ENCODE results near the gene TFAP2A. TPM values are rescaled to one million over a fixed set of nuclear protein-coding genes. Genes with fewer than 3 reads are reported as not detected.

Gene TFAP2A
- total RNA-seq, 2 donors from 2014 or later, result 0.27 to 0.99 TPM

DNA sequence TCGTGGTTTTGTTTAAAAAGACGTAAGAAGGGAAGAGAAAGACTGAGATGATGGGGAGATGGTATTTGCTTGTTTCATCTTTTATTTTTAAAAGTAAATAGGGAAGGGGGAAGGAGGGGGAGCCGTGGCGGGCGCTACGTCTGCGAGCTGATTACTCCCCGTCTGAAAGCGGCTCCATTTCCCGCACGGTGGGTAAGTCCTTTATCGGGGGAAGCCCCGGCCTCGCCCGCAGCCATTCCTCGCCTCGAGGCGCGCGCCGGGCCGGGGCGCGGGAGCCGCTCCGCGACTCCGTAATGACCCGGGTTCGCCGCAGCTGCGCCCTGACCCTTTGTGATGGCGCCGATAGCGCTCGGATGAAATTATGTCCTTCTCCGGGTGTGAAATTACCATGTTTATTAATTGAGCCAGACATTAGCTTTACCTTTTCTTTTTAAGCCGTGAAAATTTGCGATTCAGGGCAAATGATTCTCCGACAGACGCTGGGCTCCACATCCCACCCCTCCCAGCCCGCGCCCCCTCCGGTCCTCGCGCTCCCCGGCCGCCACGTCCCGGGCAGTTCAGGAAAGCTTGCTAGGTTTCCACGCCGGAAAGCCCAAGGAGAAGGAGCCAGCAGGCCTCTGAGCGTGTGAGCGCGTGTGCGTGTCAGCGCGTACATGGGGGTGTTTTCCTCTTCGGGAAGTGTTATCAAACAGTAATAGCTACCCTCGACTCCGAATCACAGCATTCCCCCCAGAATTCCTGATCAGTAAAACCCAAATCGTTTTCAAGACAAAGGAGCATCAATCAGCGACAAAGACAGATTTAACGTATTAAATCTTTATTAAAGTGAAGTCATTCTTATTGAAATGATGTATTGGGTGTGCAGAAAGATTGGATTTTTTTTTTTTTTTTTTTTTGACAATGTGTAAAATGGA, 30.0 kb downstream of the TFAP2A start:
- no peak for DNase-seq
- H3K9ac ChIP-seq (ENCODE audit: low read depth in 2 of 2, low read length in 2 of 2), result no peak overlapping the region
- no peaks in the 10 kb centered on the region for H3K9me3 ChIP-seq

GRCh38 chr6:10384091-10384609, 30.7 kb downstream of the TFAP2A start:
- intact Hi-C loops (cut with DNase I), result no loop called here
- Histone ChIP-seq H3K27ac (no peak overlapping the region), H3K4me3 (no peak overlapping the region), H3K4me1 (no peaks in the 10 kb centered on the region), H3K36me3 (no peaks in the 10 kb centered on the region), H3K9ac (ENCODE audit: low read depth in 2 of 2, low read length in 2 of 2) (no peak overlapping the region), H3K27me3 (peaks cover 84% of the 10 kb centered on the region), H3K9me3 (no peaks in the 10 kb centered on the region)
- TF ChIP-seq, protein P1, sequence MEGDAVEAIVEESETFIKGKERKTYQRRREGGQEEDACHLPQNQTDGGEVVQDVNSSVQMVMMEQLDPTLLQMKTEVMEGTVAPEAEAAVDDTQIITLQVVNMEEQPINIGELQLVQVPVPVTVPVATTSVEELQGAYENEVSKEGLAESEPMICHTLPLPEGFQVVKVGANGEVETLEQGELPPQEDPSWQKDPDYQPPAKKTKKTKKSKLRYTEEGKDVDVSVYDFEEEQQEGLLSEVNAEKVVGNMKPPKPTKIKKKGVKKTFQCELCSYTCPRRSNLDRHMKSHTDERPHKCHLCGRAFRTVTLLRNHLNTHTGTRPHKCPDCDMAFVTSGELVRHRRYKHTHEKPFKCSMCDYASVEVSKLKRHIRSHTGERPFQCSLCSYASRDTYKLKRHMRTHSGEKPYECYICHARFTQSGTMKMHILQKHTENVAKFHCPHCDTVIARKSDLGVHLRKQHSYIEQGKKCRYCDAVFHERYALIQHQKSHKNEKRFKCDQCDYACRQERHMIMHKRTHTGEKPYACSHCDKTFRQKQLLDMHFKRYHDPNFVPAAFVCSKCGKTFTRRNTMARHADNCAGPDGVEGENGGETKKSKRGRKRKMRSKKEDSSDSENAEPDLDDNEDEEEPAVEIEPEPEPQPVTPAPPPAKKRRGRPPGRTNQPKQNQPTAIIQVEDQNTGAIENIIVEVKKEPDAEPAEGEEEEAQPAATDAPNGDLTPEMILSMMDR (IDR thresholded peaks at IDR 0.05), result no peak
- no peak for DNase-seq

More for the DNA sequence above, 30.0 kb downstream of the TFAP2A start:
- H3K27me3 ChIP-seq, result peaks cover 92% of the 10 kb centered on the region
- H3K36me3 ChIP-seq, result no peaks in the 10 kb centered on the region
- TF ChIP-seq, protein P1 (IDR thresholded peaks at IDR 0.05), result no peak
- intact Hi-C loops (cut with DNase I), result no loop called here
- H3K4me1 ChIP-seq, result no peaks in the 10 kb centered on the region
- no peak overlapping the region for H3K4me3 ChIP-seq
- H3K27ac ChIP-seq, result no peak overlapping the region

- Histone ChIP-seq H3K9ac (ENCODE audit: low read depth in 2 of 2, low read length in 2 of 2) (no peak overlapping the region), H3K4me1 (no peaks in the 10 kb centered on the region), H3K9me3 (no peaks in the 10 kb centered on the region), H3K27me3 (peaks cover 78% of the 10 kb centered on the region), H3K36me3 (no peaks in the 10 kb centered on the region), H3K27ac (no peak overlapping the region), H3K4me3 (no peak overlapping the region)
- DNase-seq, result no peak
- TF ChIP-seq, protein P1 (IDR thresholded peaks at IDR 0.05), result no peak
- intact Hi-C loops (cut with DNase I), result no loop called here
Observed at GRCh38 chr6:10383331-10384090, 31.4 kb downstream of the TFAP2A start.

DNA sequence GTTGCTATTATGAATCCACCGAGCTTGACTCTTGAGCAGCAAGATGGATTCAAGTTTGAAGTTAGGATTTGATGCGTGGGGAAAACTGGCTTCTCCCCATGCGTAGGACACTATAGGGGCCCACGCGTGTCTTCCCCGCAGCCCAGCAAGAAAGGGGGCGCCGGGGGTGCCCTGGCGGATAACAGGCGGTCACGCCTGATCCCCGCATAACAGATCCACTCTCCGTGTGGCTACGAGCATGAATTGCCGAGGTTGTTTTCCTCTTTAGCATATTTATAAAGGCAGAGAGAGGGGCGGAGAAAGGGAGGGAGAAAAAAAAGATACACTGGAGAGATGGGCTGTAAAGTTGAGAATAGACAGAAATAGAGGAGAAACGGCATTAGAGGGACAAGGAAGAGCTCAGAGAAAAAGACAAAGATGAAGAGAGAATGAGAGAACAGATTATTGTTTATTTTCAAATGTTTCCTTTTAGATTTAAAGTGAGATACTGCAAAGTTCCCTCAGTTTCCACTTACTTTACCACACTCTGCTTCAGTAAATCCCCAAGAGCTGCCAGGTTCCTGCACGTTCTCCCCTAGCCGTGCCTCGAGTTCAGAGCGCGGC, 32.0 kb downstream of the TFAP2A start:
- no peaks in the 10 kb centered on the region for H3K9me3 ChIP-seq
- no peak overlapping the region for H3K9ac ChIP-seq (ENCODE audit: low read depth in 2 of 2, low read length in 2 of 2)
- peaks cover 74% of the 10 kb centered on the region for H3K27me3 ChIP-seq
- DNase-seq, result no peak
- TF ChIP-seq, protein P1 (IDR thresholded peaks at IDR 0.05), result no peak
- H3K27ac ChIP-seq, result no peak overlapping the region
- no peaks in the 10 kb centered on the region for H3K4me1 ChIP-seq
- intact Hi-C loops (cut with DNase I), result no loop called here
- H3K4me3 ChIP-seq, result no peak overlapping the region
- H3K36me3 ChIP-seq, result no peaks in the 10 kb centered on the region

DNA sequence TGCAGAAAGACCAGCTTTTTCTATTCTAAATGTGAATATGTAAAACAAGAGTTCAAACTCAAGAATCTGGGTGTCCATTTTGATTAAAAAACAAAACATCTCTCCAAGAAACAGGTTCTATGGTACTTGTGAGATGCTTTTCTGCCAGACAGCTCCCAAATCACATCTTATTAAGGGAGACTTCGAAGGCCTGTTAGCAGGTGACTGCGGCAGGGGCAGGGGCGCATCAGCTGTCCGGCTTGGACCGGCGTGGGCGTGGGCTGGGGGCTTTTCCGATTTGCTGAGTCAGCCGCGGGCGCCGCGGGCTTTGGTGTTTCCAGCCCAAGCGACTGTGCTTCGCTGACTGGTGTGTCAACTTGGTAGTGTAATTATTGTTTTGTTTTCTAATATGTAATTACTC, 32.6 kb downstream of the TFAP2A start:
- no peak for DNase-seq
- Histone ChIP-seq H3K9ac (ENCODE audit: low read depth in 2 of 2, low read length in 2 of 2) (no peak overlapping the region), H3K36me3 (no peaks in the 10 kb centered on the region), H3K9me3 (no peaks in the 10 kb centered on the region), H3K4me1 (no peaks in the 10 kb centered on the region), H3K27ac (no peak overlapping the region), H3K27me3 (peaks cover 69% of the 10 kb centered on the region), H3K4me3 (no peak overlapping the region)
- intact Hi-C loops (cut with DNase I), result no loop called here
- TF ChIP-seq, protein P1 (IDR thresholded peaks at IDR 0.05), result no peak
